IMR-90 (cell line): ENCODE data around the gene CHTF8. TPM values are rescaled to one million over a fixed set of nuclear protein-coding genes. Genes with fewer than 3 reads are reported as not detected.

Experiments used
- ATAC-seq: fragments of 200-7000 bp; cut with Tn5 transposase; 2 replicates; pipeline ENCODE4 v1.9.1; 2020; ENCODE audit warnings: low read depth, mild to moderate bottlenecking, moderate library complexity
- BruUV-seq: library from RNA; stranded (reverse); fragments of 400-500 nt; replicated peaks from 2 replicates; lab custom pipeline; 2021; lab: Mats Ljungman, UMichigan
- CTCF ChIA-PET: fragments of 300-600 bp; formaldehyde crosslinking; extraction: SDS; loops from one replicate; lab custom pipeline; 2021; ENCODE audit warnings: antibody characterized with exemption; lab: Yijun Ruan, JAX
- POLR2A ChIA-PET: fragments of 300-600 bp; sonication (Branson Sonifier 250); formaldehyde crosslinking; loops from one replicate; lab custom pipeline; 2022; ENCODE audit warnings: antibody characterized with exemption; ENCODE audit not compliant: unreplicated experiment; lab: Charles Lee
- DNase-seq: peaks from one replicate; pipeline ENCODE4 v3.0.0; 2013
- H2AFZ ChIP-seq: replicated peaks from 2 replicates; pipeline ENCODE3; 2013; ENCODE audit warnings: low read length, mild to moderate bottlenecking; ENCODE audit not compliant: poor library complexity
- H2AK5ac ChIP-seq: 2 replicates; pipeline ENCODE4 v1.6.1; 2013; ENCODE audit warnings: low read depth, low read length, inconsistent platforms
- H2AK9ac ChIP-seq: replicated peaks from 2 replicates; pipeline ENCODE3; 2013; ENCODE audit warnings: mild to moderate bottlenecking, low read depth, low read length, moderate library complexity; ENCODE audit not compliant: poor library complexity
- H2BK120ac ChIP-seq: 2 replicates; pipeline ENCODE4 v1.6.1; 2013; ENCODE audit warnings: low read depth, low read length, inconsistent platforms
- H2BK15ac ChIP-seq: 3 replicates; pipeline ENCODE4 v1.6.1; 2013; ENCODE audit warnings: low read depth, low read length, inconsistent platforms
- H2BK20ac ChIP-seq: 2 replicates; pipeline ENCODE4 v1.6.1; 2013; ENCODE audit warnings: low read depth, mild to moderate bottlenecking, inconsistent platforms, low read length, moderate library complexity
- H2BK5ac ChIP-seq: 2 replicates; pipeline ENCODE4 v1.6.1; 2013; ENCODE audit warnings: mild to moderate bottlenecking, low read depth, low read length, inconsistent platforms; ENCODE audit not compliant: poor library complexity, severe bottlenecking
- H3K14ac ChIP-seq: replicated peaks from 2 replicates; pipeline ENCODE4 v1.6.1; 2013; ENCODE audit warnings: low read depth, low read length, inconsistent platforms
- H3K18ac ChIP-seq: 2 replicates; pipeline ENCODE4 v1.6.1; 2013; ENCODE audit warnings: low read depth, low read length, control low read depth
- H3K23ac ChIP-seq: 2 replicates; pipeline ENCODE4 v1.6.1; 2013; ENCODE audit warnings: low read depth, low read length, inconsistent platforms
- H3K27ac ChIP-seq: 2 replicates; pipeline ENCODE4 v1.5.1; 2013; ENCODE audit warnings: mild to moderate bottlenecking, control low read depth, low read length; ENCODE audit not compliant: insufficient read depth
- H3K27me3 ChIP-seq: 2 replicates; pipeline ENCODE4 v1.6.1; 2013; ENCODE audit warnings: low read length; ENCODE audit not compliant: control insufficient read depth, insufficient read depth
- H3K36me3 ChIP-seq: 2 replicates; pipeline ENCODE4 v1.6.1; 2013; ENCODE audit warnings: low read length, mixed read lengths; ENCODE audit not compliant: control insufficient read depth, insufficient read depth
- H3K4ac ChIP-seq: 2 replicates; pipeline ENCODE4 v1.6.1; 2013; ENCODE audit warnings: low read depth, low read length, inconsistent platforms
- H3K4me1 ChIP-seq: 2 replicates; pipeline ENCODE4 v1.6.1; 2013; ENCODE audit warnings: low read length, mixed read lengths; ENCODE audit not compliant: control insufficient read depth, insufficient read depth
- H3K4me2 ChIP-seq: 2 replicates; pipeline ENCODE4 v1.6.1; 2013; ENCODE audit warnings: low read depth, mild to moderate bottlenecking, control low read depth, low read length, moderate library complexity
- H3K4me3 ChIP-seq: 2 replicates; pipeline ENCODE4 v1.5.1; 2013; ENCODE audit warnings: low read depth, mild to moderate bottlenecking, control low read depth, low read length, moderate library complexity; ENCODE audit not compliant: insufficient read depth
- H3K56ac ChIP-seq: 2 replicates; pipeline ENCODE4 v1.6.1; 2013; ENCODE audit warnings: low read length, inconsistent platforms; ENCODE audit not compliant: insufficient read depth; ENCODE audit errors: extremely low read depth
- H3K79me1 ChIP-seq, 2 experiments: 2 replicates each; pipeline ENCODE4 v1.6.1; 2013; ENCODE audit warnings: low read length in 2 of 2, inconsistent platforms in 1 of 2, low read depth in 1 of 2
- H3K9ac ChIP-seq: 2 replicates; pipeline ENCODE4 v1.6.1; 2013; ENCODE audit warnings: low read depth, low read length, control low read depth
- H3K9me1 ChIP-seq: 2 replicates; pipeline ENCODE4 v1.6.1; 2013; ENCODE audit warnings: low read length, inconsistent platforms; ENCODE audit not compliant: insufficient read depth
- H3K9me3 ChIP-seq: 2 replicates; pipeline ENCODE4 v1.6.1; 2013; ENCODE audit warnings: low read length; ENCODE audit not compliant: control insufficient read depth, insufficient read depth
- H4K20me1 ChIP-seq: 2 replicates; pipeline ENCODE4 v1.6.1; 2013; ENCODE audit warnings: low read length, inconsistent platforms; ENCODE audit not compliant: insufficient read depth
- H4K5ac ChIP-seq: 2 replicates; pipeline ENCODE4 v1.6.1; 2013; ENCODE audit warnings: mild to moderate bottlenecking, low read depth, low read length, control low read depth
- H4K8ac ChIP-seq, 2 experiments: 2 replicates each; pipeline ENCODE4 v1.6.1; 2013; ENCODE audit warnings: low read depth in 2 of 2, low read length in 2 of 2, control low read depth in 1 of 2, inconsistent platforms in 1 of 2
- H4K91ac ChIP-seq: 2 replicates; pipeline ENCODE4 v1.6.1; 2013; ENCODE audit warnings: low read depth, low read length, inconsistent platforms; ENCODE audit not compliant: insufficient read depth
- BHLHE40 ChIP-seq: fragments of 150-350 bp; IDR thresholded peaks from 2 replicates; pipeline ENCODE4 v1.6.1; 2016; ENCODE audit warnings: mild to moderate bottlenecking, low read depth, low read length
- CEBPB ChIP-seq: IDR thresholded peaks from 2 replicates; pipeline ENCODE4 v1.6.1; 2012; ENCODE audit warnings: low read depth, low read length, improper control_type of control experiment
- CHD1 ChIP-seq: IDR thresholded peaks from 2 replicates; pipeline ENCODE4 v1.6.1; 2012; ENCODE audit warnings: low read depth, low read length, improper control_type of control experiment
- FOS ChIP-seq: fragments of 150-350 bp; IDR thresholded peaks from 2 replicates; pipeline ENCODE4 v1.6.1; 2016; ENCODE audit warnings: low read depth, low read length
- MAFK ChIP-seq: IDR thresholded peaks from 2 replicates; pipeline ENCODE4 v1.6.1; 2012; ENCODE audit warnings: low read depth, low read length, improper control_type of control experiment
- MAZ ChIP-seq: IDR thresholded peaks from 2 replicates; pipeline ENCODE4 v1.6.1; 2012; ENCODE audit warnings: low read depth, mild to moderate bottlenecking, low read length, improper control_type of control experiment, moderate library complexity, borderline replicate concordance
- MXI1 ChIP-seq: IDR thresholded peaks from 2 replicates; pipeline ENCODE4 v1.6.1; 2012; ENCODE audit warnings: low read depth, mild to moderate bottlenecking, low read length, moderate library complexity, borderline replicate concordance
- NFE2L2 ChIP-seq: fragments of 150-350 bp; IDR thresholded peaks from 2 replicates; pipeline ENCODE4 v1.6.1; 2016; ENCODE audit warnings: low read depth, mild to moderate bottlenecking, low read length
- POLR2A ChIP-seq: IDR thresholded peaks from 2 replicates; pipeline ENCODE4 v1.6.1; 2012; ENCODE audit warnings: mild to moderate bottlenecking, low read depth, low read length
- RAD21 ChIP-seq: IDR thresholded peaks from 2 replicates; pipeline ENCODE4 v1.6.1; 2012; ENCODE audit warnings: low read length, improper control_type of control experiment
- RCOR1 ChIP-seq: IDR thresholded peaks from 2 replicates; pipeline ENCODE4 v1.6.1; 2012; ENCODE audit warnings: mild to moderate bottlenecking, low read length, improper control_type of control experiment; ENCODE audit not compliant: insufficient replicate concordance
- RFX5 ChIP-seq: IDR thresholded peaks from 2 replicates; pipeline ENCODE4 v1.8.0; 2012; ENCODE audit warnings: low read depth, mild to moderate bottlenecking, low read length, moderate library complexity
- SMC3 ChIP-seq: fragments of 150-350 bp; IDR thresholded peaks from 2 replicates; pipeline ENCODE4 v1.6.1; 2016; ENCODE audit warnings: low read depth, mild to moderate bottlenecking, antibody characterized with exemption, low read length, moderate library complexity
- USF2 ChIP-seq: fragments of 150-350 bp; IDR thresholded peaks from 2 replicates; pipeline ENCODE4 v1.6.1; 2017; ENCODE audit warnings: mild to moderate bottlenecking, antibody characterized with exemption, low read length, low read depth
- WGBS, 2 experiments: methylation state at CpG; one replicate each; pipeline versions ENCODE4 v1.1.5 to v1.1.7; 2013; ENCODE audit warnings: missing lambda C conversion rate in 2 of 2; ENCODE audit not compliant: insufficient read length in 1 of 2; ENCODE audit errors: extremely low coverage in 2 of 2; 5-methylcytosine and 5-hydroxymethylcytosine counted together
- dilution Hi-C: fragments of 300-500 bp; cut with HindIII; formaldehyde crosslinking; loops from one replicate; pipeline ENCODE4 v1.14.3; 2018; ENCODE audit warnings: low sequenced_read_pairs; ENCODE audit not compliant: unreplicated experiment
- in situ Hi-C: fragments of 300-500 bp; cut with MboI; formaldehyde crosslinking; loops from 3 replicates; pipeline ENCODE4 v1.14.3; 2019; ENCODE audit warnings: low sequenced_read_pairs, inconsistent platforms, mixed read lengths
- intact Hi-C: fragments of 100-400 bp; cut with micrococcal nuclease; formaldehyde crosslinking; loops from 2 replicates; pipeline ENCODE4 v1.10.0; 2022
- polyA plus RNA-seq, 3 experiments: library from polyadenylated mRNA; depleted of rRNA; stranded (reverse); fragments of >200 nt; gene quantifications; 2 replicates each; pipeline ENCODE4 v1.2.3, GENCODE V29; 2012; ENCODE audit warnings: low replicate concordance in 1 of 3
- total RNA-seq: library from RNA; depleted of rRNA; stranded (reverse); fragments of >200 nt; gene quantifications from 2 replicates; pipeline ENCODE4 v1.2.3, GENCODE V29; 2012
- TF ChIP-seq, protein P1 (sequence below): conservative IDR thresholded peaks from 2 replicates; pipeline ENCODE4 v1.5.1; 2012; ENCODE audit warnings: mild to moderate bottlenecking, low read depth, low read length, improper control_type of control experiment
- TF ChIP-seq, protein P2 (sequence below): fragments of 150-350 bp; IDR thresholded peaks from 2 replicates; pipeline ENCODE4 v1.6.1; 2016; ENCODE audit warnings: low read depth, mild to moderate bottlenecking, low read length, moderate library complexity, borderline replicate concordance

The CHTF8 gene
- total and polyA plus RNA-seq, 2 of the 4 experiments (the other 2 are of a cell fraction): 47.1 to 122 TPM

GRCh38 chr16:69111876-69112230 is 20.5 kb downstream of the CHTF8 start:
- Histone ChIP-seq H3K4ac (no peak overlapping the region), H3K4me1 (no peaks in the 10 kb centered on the region), H4K20me1 (peaks cover 32% of the 10 kb centered on the region), H4K91ac (no peak overlapping the region), H3K9me3 (no peaks in the 10 kb centered on the region), H2AFZ (no peak overlapping the region), H3K27ac (no peak overlapping the region), H3K14ac (no peak overlapping the region), H3K79me1 (peaks cover 2 to 34% of the 10 kb centered on the region in 2 experiments), H3K56ac (no peak overlapping the region), H3K36me3 (peaks cover 30% of the 10 kb centered on the region), H3K4me3 (no peak overlapping the region), H3K9me1 (peaks cover 7% of the 10 kb centered on the region; the same call in 1 of the 2 replicates), H2BK15ac (no peak overlapping the region), H3K18ac (no peak overlapping the region), H2BK120ac (no peak overlapping the region), H2BK20ac (no peak overlapping the region), H3K23ac (no peak overlapping the region), H2AK5ac (no peak overlapping the region), H3K27me3 (no peaks in the 10 kb centered on the region), H2BK5ac (no peak overlapping the region), H2AK9ac (no peak overlapping the region), H4K5ac (no peak overlapping the region), H4K8ac (no peak overlapping the region), H3K9ac (no peak overlapping the region), H3K4me2 (no peak overlapping the region)
- ChIA-PET POLR2A (interaction anchor here (0.7 kb wide), 1 partner anchor 189 kb away, joined by 4 read pairs; no protein-coding TSS in a partner anchor), CTCF (no interaction called here)
- ATAC-seq (no peak), DNase-seq (no peak)
- in situ Hi-C loops: loop anchor here (10.0 kb wide), 2 partner anchors 137 to 407 kb away; no protein-coding TSS in a partner anchor
- TF ChIP-seq NFE2L2 (no peak), MAFK (no peak), RAD21 (no peak), SMC3 (no peak), POLR2A (no peak), RCOR1 (no peak), BHLHE40 (no peak), MXI1 (no peak), CHD1 (no peak), USF2 (no peak), RFX5 (no peak), FOS (no peak), CEBPB (no peak), MAZ (no peak)
- TF ChIP-seq, protein P1, sequence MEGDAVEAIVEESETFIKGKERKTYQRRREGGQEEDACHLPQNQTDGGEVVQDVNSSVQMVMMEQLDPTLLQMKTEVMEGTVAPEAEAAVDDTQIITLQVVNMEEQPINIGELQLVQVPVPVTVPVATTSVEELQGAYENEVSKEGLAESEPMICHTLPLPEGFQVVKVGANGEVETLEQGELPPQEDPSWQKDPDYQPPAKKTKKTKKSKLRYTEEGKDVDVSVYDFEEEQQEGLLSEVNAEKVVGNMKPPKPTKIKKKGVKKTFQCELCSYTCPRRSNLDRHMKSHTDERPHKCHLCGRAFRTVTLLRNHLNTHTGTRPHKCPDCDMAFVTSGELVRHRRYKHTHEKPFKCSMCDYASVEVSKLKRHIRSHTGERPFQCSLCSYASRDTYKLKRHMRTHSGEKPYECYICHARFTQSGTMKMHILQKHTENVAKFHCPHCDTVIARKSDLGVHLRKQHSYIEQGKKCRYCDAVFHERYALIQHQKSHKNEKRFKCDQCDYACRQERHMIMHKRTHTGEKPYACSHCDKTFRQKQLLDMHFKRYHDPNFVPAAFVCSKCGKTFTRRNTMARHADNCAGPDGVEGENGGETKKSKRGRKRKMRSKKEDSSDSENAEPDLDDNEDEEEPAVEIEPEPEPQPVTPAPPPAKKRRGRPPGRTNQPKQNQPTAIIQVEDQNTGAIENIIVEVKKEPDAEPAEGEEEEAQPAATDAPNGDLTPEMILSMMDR: no peak
- TF ChIP-seq, protein P2, sequence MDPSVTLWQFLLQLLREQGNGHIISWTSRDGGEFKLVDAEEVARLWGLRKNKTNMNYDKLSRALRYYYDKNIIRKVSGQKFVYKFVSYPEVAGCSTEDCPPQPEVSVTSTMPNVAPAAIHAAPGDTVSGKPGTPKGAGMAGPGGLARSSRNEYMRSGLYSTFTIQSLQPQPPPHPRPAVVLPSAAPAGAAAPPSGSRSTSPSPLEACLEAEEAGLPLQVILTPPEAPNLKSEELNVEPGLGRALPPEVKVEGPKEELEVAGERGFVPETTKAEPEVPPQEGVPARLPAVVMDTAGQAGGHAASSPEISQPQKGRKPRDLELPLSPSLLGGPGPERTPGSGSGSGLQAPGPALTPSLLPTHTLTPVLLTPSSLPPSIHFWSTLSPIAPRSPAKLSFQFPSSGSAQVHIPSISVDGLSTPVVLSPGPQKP: no peak
- intact Hi-C loops: no loop called here
- dilution Hi-C loops: no loop called here
- no CpG with 5 or more reads among the region's 5 CpGs for WGBS, 2 experiments
- BruUV-seq: no TSS peak
